Activated CD8-positive, alpha-beta memory T cell treated with anti-CD3 and anti-CD28 coated beads for 36 hours (primary cell): Measurements from ENCODE around the gene ABCG4. TPM values are rescaled to one million over a fixed set of nuclear protein-coding genes. Genes with fewer than 3 reads are reported as not detected.
"Not testable (repeated sequence)": the region's sequence is repeated elsewhere in the genome, so short reads cannot be mapped to it uniquely, and the experiment has no call there.

Experiments
- CTCF ChIA-PET: fragments of 350-600 bp; sonication (Branson Sonifier 250); formaldehyde crosslinking; loops from one replicate; lab custom pipeline; 2021; ENCODE audit warnings: antibody characterized with exemption; lab: Charles Lee
- POLR2A ChIA-PET: fragments of 350-600 bp; sonication (Branson Sonifier 250); formaldehyde crosslinking; loops from one replicate; lab custom pipeline; 2021; ENCODE audit warnings: antibody characterized with exemption; lab: Charles Lee
- total RNA-seq, 2 experiments: library from RNA; stranded (reverse); gene quantifications; one replicate each; pipeline ENCODE4 v1.2.3, GENCODE V29; 2021

Gene ABCG4
- total RNA-seq, 2 experiments from 2014 or later = 0.08 TPM; not detected in 1

DNA sequence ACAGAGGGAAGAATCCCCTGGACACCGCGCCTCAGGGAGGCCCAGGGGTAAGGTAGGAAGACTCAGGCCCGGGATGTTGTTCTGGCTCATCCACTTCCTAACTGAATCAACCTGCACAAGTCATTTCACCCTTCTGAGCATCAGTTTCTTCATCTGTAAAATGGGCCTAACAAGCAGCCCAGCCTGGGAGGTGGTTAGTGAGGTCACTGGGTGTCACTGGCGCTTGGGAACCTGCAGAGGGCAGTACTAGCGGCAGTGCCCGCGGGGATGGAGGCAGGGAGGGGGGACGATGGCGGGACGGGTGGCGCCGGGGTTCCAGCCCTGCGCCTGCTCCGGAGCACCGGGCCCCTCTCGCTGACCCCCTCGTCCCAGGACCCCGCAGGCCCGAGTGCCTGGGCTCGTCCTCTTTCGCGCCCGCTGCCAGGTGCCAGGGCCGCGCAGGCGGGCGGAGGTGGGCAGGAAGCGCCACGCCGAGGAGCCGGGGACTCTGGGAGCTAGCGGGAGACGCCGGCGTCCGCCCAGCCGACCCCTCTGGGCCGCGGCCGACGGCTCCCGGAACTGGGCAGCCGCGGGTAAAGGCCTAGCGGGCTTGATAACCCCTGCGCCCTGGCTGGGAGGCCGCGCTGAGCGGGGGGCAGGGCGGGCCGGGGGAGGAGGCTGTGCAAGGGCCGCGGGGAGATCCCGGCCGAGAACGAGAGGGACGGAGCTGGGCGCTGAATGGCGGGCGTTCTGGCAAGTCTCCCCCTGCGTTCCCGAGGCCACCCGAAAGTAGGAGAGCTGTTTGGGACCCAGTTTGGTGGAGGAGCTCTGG is 19.8 kb downstream of the ABCG4 start, which contains the start of gene NLRX1:
TSS of gene NLRX1 (plus strand) at position 255 of the 811 bp plus-strand sequence. CDS start 2,679 bp downstream, outside the sequence.
- POLR2A ChIA-PET = interaction anchor here (0.6 to 1.2 kb wide), 8 partner anchors 10 to 140 kb away, joined by 3 to 6 read pairs (median 4); partner anchors contain the start of genes CBL and VPS11
- CTCF ChIA-PET = interaction anchor here (0.6 to 1.8 kb wide), 16 partner anchors 11 to 232 kb away, joined by 3 to 10 read pairs (median 4); partner anchors contain the start of genes ABCG4, C2CD2L, CBL and HINFP

DNA sequence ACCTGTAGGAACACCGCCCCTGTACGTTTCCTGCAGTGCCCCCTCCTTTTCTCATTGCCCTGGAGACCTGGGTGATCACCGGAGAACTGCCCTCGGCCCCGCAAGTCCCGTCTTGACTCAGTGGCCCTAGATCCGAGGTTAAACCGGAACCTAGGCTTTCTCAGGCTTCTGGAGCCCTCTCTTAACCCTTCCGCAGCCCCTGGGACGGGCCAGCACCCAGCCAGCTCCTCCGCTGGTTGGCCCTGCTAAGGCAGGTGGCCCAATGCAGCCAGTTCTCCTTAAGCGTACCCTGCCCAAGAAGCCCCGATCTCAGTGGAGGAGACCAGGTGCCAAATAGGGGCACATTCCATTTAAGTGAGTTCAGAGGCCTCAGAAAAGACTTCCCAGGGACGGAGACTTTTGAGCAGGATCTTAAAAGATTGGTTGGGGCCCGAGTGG is 20.4 kb downstream of the ABCG4 start:
- ChIA-PET CTCF (interaction anchor here (0.6 to 1.8 kb wide), 16 partner anchors 11 to 232 kb away, joined by 3 to 10 read pairs (median 4); partner anchors contain the start of genes ABCG4, C2CD2L, CBL and HINFP), POLR2A (interaction anchor here (0.6 to 1.2 kb wide), 8 partner anchors 9 to 140 kb away, joined by 3 to 6 read pairs (median 4); partner anchors contain the start of genes CBL and VPS11)

DNA sequence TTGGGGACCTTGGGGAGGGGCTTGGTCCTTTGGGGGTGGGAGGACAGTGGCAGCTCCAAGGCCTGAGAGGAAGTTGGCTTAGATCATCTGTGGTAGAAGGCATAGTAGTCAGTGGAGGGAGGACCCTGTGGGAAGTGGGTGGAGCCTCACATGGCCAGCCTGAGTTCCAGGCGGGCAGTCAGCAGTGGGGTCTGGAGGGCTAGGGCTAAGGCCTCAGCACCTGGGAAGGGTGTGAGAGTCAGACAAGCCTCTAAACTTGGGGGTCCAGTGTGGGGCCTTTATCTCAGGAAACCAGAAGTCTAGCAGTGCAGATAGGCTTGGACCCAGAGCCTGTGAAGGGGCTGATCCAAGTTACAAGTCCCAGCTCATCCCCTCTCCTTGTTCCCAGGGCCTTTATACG is 23.7 kb downstream of the ABCG4 start:
- ChIA-PET CTCF (no interaction called here), POLR2A (no interaction called here)

DNA sequence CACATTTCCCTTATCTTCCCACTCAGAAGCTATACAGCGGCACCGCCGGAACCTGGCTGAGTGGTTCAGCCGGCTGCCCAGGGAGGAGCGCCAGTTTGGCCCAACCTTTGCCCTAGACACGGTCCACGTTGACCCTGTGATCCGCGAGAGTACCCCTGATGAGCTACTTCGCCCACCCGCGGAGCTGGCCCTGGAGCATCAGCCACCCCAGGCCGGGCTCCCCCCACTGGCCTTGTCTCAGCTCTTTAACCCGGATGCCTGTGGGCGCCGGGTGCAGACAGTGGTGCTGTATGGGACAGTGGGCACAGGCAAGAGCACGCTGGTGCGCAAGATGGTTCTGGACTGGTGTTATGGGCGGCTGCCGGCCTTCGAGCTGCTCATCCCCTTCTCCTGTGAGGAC is 24.6 kb downstream of the ABCG4 start:
- ChIA-PET POLR2A (no interaction called here), CTCF (no interaction called here)

DNA sequence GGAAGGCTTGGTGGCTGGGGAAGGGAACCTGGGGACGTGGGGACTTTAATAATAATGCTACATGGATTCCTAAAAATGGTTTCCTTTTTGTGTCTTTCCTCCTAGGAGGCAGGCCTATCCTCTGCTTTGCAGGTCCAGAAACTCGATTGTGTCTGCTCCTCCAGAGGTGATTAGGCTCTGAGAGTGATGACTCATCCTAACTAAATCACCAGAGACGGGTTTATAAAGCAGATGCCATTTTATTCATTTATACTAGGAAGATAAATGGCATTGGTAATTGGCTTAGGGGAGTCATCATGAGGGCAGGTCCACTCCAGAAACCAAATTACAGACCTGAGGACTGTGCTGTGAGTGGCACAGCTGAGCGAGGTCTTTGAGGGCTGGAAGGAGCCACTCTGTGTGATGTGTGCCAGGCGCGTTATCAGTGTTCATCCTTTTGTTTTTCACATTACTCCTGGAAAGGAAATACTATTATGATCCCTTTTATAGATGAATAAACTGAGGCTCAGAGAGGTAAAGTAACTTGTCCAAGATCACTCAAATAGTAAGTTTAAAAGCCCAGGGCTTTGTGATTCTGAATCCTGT is 26.7 kb downstream of the ABCG4 start:
- ChIA-PET POLR2A (no interaction called here), CTCF (no interaction called here)

DNA sequence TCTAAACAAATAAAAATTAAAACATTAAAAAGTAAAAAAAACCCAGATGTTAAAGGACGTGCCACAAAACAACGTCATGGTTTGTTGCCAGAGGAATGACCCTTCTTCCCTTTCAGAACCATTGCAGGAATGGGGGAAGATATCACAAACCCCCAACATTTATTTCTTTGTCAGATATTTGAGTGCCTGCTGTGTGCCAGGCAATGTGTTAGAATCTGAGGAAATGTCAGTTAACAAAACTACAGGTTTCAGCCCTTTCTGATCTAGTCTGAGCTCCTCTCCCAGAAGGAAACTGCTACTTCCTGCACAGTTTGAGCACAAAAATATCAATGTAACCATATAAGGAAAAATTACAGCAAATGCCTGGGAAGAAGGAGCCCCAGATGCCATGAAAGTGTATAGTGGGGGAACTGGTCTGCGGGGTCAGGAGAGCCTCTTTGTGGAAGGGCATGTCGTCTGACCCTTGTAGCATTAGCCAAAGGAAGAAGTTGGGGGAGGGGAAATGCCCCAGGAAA is 29.4 kb downstream of the ABCG4 start:
- ChIA-PET CTCF (interaction anchor here (0.6 to 2.6 kb wide), 4 partner anchors 10 to 675 kb away, joined by 3 to 10 read pairs (median 4); no protein-coding TSS in a partner anchor), POLR2A (interaction anchor here (2.1 kb wide), 1 partner anchor 9 kb away, joined by 4 read pairs; the partner anchor contains the start of gene NLRX1)

DNA sequence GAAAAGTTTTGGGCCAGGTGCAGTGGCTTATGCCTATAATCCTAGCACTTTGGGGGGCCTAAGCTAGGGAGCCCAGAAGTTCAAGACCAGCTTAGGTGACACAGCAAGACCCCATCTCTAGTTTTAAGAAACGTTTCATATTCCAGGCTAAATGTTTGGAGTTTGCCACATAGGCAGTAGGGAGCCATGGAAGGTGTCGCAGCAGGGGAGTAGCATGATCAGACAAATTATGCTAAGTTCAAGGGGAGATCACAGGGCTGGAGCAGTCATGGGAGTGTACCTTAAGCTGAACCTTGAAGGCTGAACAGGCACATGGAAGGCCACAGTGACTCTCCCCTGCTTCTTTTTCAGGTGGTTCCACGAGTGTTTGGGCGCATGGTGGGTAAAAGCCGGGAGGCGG is 30.5 kb downstream of the ABCG4 start:
- ChIA-PET CTCF (interaction anchor here (1.5 to 2.6 kb wide), 2 partner anchors 11 to 17 kb away, joined by 4 to 10 read pairs; partner anchors contain the start of gene NLRX1), POLR2A (interaction anchor here (2.1 kb wide), 1 partner anchor 10 kb away, joined by 4 read pairs; the partner anchor contains the start of gene NLRX1)

DNA sequence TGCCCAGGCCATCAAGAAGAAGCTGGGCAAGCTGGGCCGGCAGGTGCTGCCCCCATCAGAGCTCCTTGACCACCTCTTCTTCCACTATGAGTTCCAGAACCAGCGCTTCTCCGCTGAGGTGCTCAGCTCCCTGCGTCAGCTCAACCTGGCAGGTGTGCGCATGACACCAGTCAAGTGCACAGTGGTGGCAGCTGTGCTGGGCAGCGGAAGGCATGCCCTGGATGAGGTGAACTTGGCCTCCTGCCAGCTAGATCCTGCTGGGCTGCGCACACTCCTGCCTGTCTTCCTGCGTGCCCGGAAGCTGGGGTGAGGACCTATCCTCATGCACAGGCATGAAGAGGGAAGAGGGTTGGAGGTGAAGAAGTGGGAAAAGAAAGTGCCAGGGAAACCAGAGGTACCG is 31.1 kb downstream of the ABCG4 start:
- CTCF ChIA-PET = interaction anchor here (1.5 to 2.6 kb wide), 2 partner anchors 11 to 17 kb away, joined by 4 to 10 read pairs; partner anchors contain the start of gene NLRX1
- POLR2A ChIA-PET = no interaction called here

DNA sequence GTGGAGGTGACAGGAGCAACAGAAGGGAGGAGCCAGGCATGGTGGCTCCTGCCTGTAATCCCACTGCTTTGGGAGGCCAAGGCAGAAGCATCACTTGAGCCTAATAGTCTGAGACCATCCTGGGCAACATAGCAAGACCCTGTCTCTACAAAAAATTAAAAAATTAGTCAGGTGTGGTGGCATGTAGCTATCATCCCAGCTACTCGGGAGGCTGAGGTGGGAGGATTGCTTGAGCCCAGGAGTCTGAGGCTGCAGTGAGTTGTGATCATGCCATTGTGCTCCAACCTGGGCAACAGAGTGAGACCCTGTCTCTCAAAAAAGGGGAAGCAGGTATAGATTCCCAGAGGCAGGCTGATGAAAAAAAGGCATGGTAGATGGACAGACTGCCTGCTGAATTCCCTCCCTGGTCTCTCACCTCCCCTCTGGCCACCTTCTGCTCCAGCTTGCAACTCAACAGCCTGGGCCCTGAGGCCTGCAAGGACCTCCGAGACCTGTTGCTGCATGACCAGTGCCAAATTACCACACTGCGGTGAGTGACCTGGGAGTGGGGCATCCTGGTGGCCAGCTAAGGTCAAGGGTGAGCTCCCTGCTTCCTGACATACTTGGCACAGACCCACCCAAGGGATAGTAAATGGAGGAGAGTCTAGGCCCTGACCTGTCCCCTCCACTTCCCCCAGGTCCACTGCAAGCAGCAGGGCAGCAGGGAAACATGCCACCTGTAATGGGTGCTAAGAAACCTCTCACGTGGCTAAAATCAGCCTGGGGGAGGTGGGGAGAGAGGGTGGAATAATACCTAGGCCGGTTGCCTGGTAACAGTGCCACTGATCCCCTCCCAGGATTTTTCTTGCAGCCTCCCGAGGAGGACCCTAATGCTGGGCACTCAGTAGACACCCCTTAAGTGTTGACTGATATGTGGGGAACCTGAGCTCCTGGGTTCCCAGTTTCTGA is 32.2 kb downstream of the ABCG4 start:
- ChIA-PET POLR2A (no interaction called here), CTCF (interaction anchor here (1.5 to 3.4 kb wide), 2 partner anchors 12 to 15 kb away, joined by 4 to 16 read pairs; partner anchors contain the start of gene NLRX1)

DNA sequence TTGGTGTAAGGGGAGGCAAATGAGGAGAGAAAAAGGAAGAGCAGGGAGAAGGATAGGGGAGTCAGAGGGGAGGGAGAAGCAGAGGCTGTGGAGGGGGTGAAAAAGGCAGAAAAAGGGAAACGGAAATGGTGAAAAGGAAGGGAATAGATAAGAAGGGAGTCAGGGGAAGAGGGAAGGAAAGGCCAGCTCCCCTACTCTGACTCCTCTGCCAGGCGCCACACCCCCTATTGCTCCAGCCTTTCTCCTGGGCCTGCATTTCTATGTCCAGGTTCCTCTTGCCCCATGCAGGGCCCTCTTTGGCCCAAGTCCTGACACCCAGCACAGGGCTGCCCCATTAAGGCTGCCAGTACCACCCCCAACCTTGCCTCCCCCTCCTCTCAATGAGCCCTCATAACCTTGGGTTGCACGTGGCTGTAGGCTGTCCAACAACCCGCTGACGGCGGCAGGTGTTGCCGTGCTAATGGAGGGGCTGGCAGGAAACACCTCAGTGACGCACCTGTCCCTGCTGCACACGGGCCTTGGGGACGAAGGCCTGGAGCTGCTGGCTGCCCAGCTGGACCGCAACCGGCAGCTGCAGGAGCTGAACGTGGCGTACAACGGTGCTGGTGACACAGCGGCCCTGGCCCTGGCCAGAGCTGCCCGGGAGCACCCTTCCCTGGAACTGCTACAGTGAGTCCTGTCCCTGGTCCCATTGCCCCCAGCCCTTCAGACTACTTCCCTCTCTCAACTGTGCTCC is 33.0 kb downstream of the ABCG4 start:
- POLR2A ChIA-PET = interaction anchor here (0.7 kb wide), 1 partner anchor 1275 kb away, joined by 4 read pairs; no protein-coding TSS in a partner anchor
- CTCF ChIA-PET = interaction anchor here (3.4 kb wide), 1 partner anchor 15 kb away, joined by 16 read pairs; no protein-coding TSS in a partner anchor

DNA sequence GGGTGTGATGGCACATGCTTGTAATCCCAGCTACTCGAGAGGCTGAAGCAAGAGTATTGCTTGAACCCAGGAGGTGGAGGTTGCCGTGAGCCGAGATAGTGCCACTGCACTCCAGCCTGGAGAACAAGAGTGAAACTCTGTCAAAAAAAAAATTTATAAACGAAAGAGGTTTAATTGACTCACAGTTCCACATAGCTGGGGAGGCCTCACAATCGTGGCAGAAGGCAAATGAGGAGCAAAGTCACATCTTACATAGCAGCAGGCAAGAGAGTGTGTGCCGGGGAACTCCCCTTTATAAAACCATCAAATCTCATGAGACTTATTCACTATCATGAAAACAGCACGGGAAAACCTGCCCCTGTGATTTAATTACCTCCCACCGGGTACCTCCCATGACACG is 35.5 kb downstream of the ABCG4 start:
- CTCF ChIA-PET = interaction anchor here (0.7 to 1.6 kb wide), 2 partner anchors 12 to 15 kb away, joined by 3 to 4 read pairs; no protein-coding TSS in a partner anchor
- POLR2A ChIA-PET = not testable (repeated sequence)

DNA sequence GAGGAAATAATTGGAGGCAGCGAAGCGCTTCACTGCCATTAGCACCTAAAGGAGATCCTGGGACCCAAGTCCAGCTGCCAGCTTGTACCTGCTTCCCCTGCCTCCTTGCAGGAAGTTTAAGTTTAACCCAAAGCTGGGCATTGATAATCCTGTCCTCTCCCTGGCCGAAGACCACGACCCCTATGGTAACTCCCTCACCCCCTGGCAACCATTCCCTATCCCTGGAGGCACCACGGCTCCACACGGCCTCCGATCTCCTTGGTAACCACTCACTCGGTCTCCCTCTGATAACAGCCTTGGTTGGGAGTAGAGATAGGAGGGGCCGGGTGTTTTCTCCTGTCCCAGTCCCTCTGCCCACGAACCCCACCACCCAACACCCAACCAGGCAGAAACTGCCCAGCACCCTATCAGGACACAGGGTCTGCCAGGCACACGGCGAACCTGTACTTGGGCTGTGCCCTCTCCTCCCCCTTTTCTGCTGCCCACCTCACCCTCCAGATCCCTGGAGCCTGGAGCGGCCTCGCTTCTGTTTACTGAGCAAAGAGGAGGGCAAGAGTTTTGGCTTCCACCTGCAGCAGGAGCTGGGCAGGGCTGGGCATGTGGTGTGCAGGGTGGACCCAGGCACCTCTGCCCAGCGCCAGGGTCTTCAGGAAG is 37.3 kb downstream of the ABCG4 start:
- CTCF ChIA-PET = no interaction called here

DNA sequence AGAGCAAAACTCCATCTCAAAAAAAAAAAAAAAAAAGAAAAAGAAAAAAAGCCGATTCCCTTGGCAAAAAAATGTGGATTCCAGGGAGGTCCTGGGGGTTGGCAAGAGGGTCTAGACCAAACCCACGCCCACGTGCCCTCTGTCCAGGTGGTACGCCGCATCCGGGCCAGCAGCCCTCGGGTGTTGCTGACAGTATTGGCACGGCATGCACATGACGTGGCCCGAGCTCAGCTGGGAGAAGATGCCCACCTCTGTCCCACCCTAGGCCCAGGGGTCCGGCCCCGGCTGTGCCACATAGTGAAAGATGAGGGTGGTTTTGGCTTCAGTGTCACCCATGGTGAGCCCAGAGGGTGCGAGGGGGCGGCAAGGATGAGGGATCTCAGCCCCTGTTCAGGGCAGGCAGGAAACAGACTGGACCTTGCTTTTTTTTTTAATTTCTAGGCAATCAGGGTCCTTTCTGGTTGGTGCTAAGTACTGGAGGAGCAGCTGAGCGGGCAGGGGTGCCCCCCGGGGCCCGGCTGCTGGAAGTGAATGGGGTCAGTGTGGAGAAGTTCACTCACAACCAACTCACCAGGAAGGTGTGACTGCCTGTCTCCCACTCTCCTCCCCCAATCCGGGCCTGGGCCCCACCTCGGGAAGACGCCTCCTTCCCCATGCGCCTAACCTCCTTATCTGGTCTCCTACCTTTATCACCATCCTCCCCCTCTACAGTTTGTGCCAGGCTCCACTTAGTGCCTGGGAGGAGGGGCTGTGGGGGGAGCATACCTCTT is 38.5 kb downstream of the ABCG4 start:
- ChIA-PET POLR2A (no interaction called here), CTCF (interaction anchor here (0.6 kb wide), 1 partner anchor 169 kb away, joined by 3 read pairs; no protein-coding TSS in a partner anchor)

More for the DNA sequence above, 37.3 kb downstream of the ABCG4 start:
- POLR2A ChIA-PET = no interaction called here

DNA sequence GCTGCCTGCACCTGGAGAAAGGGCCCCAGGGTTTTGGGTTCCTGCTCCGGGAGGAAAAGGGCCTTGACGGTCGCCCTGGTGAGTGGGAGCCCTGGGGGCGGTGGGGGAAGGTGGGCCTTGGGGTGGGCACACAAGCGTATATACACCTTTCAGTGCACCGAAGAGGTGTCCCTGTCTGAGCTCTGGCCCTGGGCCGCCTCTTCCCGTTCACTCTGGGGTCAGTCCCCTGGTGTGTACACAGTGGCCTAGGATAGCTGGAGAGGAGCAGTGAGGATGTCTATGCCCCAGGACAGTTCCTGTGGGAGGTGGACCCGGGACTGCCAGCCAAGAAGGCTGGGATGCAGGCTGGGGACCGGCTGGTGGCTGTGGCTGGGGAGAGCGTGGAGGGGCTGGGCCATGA is 39.2 kb downstream of the ABCG4 start:
- POLR2A ChIA-PET = no interaction called here
- CTCF ChIA-PET = interaction anchor here (0.6 kb wide), 1 partner anchor 10 kb away, joined by 3 read pairs; no protein-coding TSS in a partner anchor

DNA sequence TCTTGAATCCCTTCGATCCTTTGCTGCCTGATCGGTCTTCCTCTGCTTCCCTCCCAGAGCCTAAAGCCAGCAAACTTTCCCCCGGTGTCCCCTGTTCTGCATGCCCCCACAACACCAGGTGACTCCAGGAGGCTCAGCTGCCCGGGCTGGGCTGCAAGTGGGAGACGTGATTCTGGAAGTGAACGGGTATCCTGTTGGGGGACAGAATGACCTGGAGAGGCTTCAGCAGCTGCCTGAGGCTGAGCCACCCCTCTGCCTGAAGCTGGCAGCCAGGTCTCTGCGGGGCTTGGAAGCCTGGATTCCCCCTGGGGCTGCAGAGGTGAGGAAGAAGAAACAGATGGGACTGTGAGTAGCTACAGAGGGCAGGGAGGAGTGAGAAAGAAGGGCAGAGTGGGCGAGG is 40.0 kb downstream of the ABCG4 start:
- ChIA-PET CTCF (no interaction called here), POLR2A (no interaction called here)

DNA sequence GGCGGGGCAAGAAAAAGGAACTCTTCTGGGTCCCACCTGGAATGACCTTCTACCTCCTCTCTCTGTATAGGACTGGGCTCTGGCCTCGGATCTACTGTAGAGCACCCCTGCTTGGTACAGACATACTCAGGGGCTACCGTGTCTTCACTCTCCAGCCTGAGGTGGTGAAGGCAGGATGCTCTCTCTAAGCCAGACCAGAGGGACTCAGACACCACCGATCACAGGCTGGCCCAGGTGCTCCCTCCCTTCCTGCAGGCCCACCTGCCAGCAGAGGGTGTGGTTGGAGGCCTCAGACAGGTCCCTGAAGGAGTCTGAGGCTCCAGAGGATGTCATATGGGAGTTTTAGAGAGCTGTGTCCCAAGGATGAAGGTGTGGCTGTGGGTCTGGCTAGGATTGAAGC is 40.5 kb downstream of the ABCG4 start:
- ChIA-PET POLR2A (no interaction called here), CTCF (interaction anchor here (1.8 kb wide), 1 partner anchor 17 kb away, joined by 5 read pairs; the partner anchor contains the start of gene CBL)
